Measurements from ENCODE around the gene ALG9.
A peak's percentile ranks its signal among the peaks of the same experiment; 100 is the strongest.

GRCh38 chr11:111911563-111912401 lies 40.4 kb upstream of the ALG9 start, which contains the start of gene CRYAB:
- TF ChIP-seq TAF1 (IDR thresholded peaks at IDR 0.05; ENCODE audit: low read depth), result no peak
- TF ChIP-seq USF1 (IDR thresholded peaks at IDR 0.05), result no peak; the same call in 1 of the 2 replicates
- no peak for TF ChIP-seq EGR1 (IDR thresholded peaks at IDR 0.05)
- no peak for TF ChIP-seq RAD21 (IDR thresholded peaks at IDR 0.05; ENCODE audit: low read depth)
- no peak for TF ChIP-seq NFIC (IDR thresholded peaks at IDR 0.05)
- TF ChIP-seq EP300 (IDR thresholded peaks at IDR 0.05; ENCODE audit: borderline replicate concordance), result peak; percentile 37; the same call in 1 of the 2 replicates
- no peak for TF ChIP-seq CREB1 (IDR thresholded peaks at IDR 0.05; ENCODE audit: low read depth)

Data from Ishikawa (cell line).